ENCODE measurements around the gene NOTUM.
A peak's percentile ranks its signal among the peaks of the same experiment; 100 is the strongest.

NOTUM gene

GRCh38 chr17:81933178-81933699, 27.7 kb downstream of the NOTUM start:
- Histone ChIP-seq H3K4me3 (ENCODE audit: insufficient read depth, low read depth, low read length, poor library complexity, severe bottlenecking) (no peak overlapping the region), H3K9me3 (ENCODE audit: control insufficient read depth, low read length) (no peaks in the 10 kb centered on the region), H3K4me1 (ENCODE audit: control insufficient read depth, insufficient read depth, low read length, poor library complexity, severe bottlenecking) (peaks cover 13% of the 10 kb centered on the region), H3K27ac (ENCODE audit: insufficient read depth, low read length, poor library complexity, severe bottlenecking) (no peak overlapping the region), H3K36me3 (ENCODE audit: control insufficient read depth, insufficient read depth, low read length) (no peaks in the 10 kb centered on the region), H3K27me3 (replicated peaks; ENCODE audit: control insufficient read depth, insufficient read depth, low read length, poor library complexity, severe bottlenecking) (peaks cover 9% of the 10 kb centered on the region)
- no peak for DNase-seq

GRCh38 chr17:81932333-81932983, 28.5 kb downstream of the NOTUM start:
- no peak for DNase-seq
- Histone ChIP-seq H3K27ac (ENCODE audit: insufficient read depth, low read length, poor library complexity, severe bottlenecking) (no peak overlapping the region), H3K4me1 (ENCODE audit: control insufficient read depth, insufficient read depth, low read length, poor library complexity, severe bottlenecking) (peaks cover 14% of the 10 kb centered on the region), H3K9me3 (ENCODE audit: control insufficient read depth, low read length) (no peaks in the 10 kb centered on the region), H3K4me3 (ENCODE audit: insufficient read depth, low read depth, low read length, poor library complexity, severe bottlenecking) (no peak overlapping the region), H3K36me3 (ENCODE audit: control insufficient read depth, insufficient read depth, low read length) (no peaks in the 10 kb centered on the region), H3K27me3 (replicated peaks; ENCODE audit: control insufficient read depth, insufficient read depth, low read length, poor library complexity, severe bottlenecking) (peaks cover 9% of the 10 kb centered on the region)

GRCh38 chr17:81931557-81932332, 29.2 kb downstream of the NOTUM start:
- no peaks in the 10 kb centered on the region for H3K9me3 ChIP-seq (ENCODE audit: control insufficient read depth, low read length)
- H3K27me3 ChIP-seq (replicated peaks; ENCODE audit: control insufficient read depth, insufficient read depth, low read length, poor library complexity, severe bottlenecking), result peaks cover 9% of the 10 kb centered on the region
- H3K4me1 ChIP-seq (ENCODE audit: control insufficient read depth, insufficient read depth, low read length, poor library complexity, severe bottlenecking), result peaks cover 12% of the 10 kb centered on the region
- no peak for DNase-seq
- no peak overlapping the region for H3K4me3 ChIP-seq (ENCODE audit: insufficient read depth, low read depth, low read length, poor library complexity, severe bottlenecking)
- H3K27ac ChIP-seq (ENCODE audit: insufficient read depth, low read length, poor library complexity, severe bottlenecking), result no peak overlapping the region
- no peaks in the 10 kb centered on the region for H3K36me3 ChIP-seq (ENCODE audit: control insufficient read depth, insufficient read depth, low read length)

DNA sequence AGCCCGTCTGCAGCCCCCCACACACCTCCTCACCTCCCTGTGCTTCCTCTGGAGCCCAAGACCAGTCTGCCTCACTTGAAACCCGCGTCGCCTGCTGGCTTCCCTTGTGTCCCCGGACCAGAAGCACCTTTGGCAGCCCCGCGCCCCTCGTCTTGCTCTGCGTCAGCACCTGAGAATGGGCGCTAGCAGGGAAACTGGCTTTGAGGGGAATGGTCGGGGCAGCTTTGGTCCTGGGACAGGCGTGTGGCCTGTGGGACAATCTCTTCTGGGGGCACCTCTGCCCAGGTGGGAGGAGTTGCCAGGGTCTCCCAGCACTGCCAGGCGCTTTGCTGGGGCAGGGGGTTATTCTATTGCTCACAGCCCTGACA, 29.8 kb downstream of the NOTUM start:
- DNase-seq, result no peak
- no peaks in the 10 kb centered on the region for H3K9me3 ChIP-seq (ENCODE audit: control insufficient read depth, low read length)
- no peaks in the 10 kb centered on the region for H3K36me3 ChIP-seq (ENCODE audit: control insufficient read depth, insufficient read depth, low read length)
- H3K27me3 ChIP-seq (replicated peaks; ENCODE audit: control insufficient read depth, insufficient read depth, low read length, poor library complexity, severe bottlenecking), result peaks cover 9% of the 10 kb centered on the region
- peaks cover 12% of the 10 kb centered on the region for H3K4me1 ChIP-seq (ENCODE audit: control insufficient read depth, insufficient read depth, low read length, poor library complexity, severe bottlenecking)
- H3K27ac ChIP-seq (ENCODE audit: insufficient read depth, low read length, poor library complexity, severe bottlenecking), result no peak overlapping the region
- no peak overlapping the region for H3K4me3 ChIP-seq (ENCODE audit: insufficient read depth, low read depth, low read length, poor library complexity, severe bottlenecking)

DNA sequence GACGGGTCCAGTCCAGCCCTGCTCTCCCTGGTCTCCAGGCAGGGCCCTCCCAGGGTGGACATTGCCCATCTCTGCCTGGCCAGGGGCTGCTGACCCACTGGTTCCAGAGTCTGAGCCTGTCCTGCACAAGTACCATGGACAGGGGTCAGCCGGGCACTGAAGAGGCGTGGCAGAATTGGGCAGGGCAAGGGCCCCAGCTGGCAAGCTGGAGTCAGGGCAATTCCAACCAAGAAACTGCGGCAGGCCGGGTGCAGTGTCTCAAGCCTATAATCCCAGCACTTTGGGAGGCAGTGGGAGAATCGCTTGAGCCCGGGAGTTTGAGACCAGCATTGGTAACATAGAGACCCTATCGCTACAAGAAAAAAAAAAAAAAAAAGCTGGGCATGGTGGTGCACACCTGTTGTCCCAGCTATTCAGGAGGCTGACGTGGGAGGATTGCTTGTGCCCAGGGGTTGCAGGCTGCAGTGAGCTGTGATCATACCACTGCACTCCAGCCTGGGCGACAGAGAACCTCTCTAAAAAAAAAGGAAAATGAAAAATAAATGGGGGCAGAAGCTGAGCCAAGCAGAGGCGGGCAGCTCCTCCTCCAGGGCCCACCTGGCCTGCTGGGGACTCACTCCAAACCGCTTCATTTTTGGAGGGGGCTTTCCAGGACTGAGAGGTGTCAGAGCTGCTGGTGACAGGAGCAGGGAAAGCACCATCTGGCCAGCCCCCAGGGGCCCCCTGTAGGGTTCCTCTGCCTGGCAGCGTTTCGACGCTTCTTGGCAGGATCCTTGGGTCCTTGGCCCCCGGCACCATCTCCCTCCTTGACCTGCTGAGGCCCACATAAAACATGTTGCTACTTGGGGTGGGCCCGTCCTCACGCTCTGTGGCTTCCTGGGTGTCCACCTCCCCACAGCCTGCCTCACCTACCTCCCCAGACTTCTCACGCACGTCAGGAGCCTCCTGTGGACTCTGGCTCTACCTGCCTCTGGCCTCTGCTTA, 30.6 kb downstream of the NOTUM start:
- no peak overlapping the region for H3K4me3 ChIP-seq (ENCODE audit: insufficient read depth, low read depth, low read length, poor library complexity, severe bottlenecking)
- H3K4me1 ChIP-seq (ENCODE audit: control insufficient read depth, insufficient read depth, low read length, poor library complexity, severe bottlenecking), result peaks cover 18% of the 10 kb centered on the region
- no peaks in the 10 kb centered on the region for H3K36me3 ChIP-seq (ENCODE audit: control insufficient read depth, insufficient read depth, low read length)
- DNase-seq, result no peak
- H3K9me3 ChIP-seq (ENCODE audit: control insufficient read depth, low read length), result no peaks in the 10 kb centered on the region
- H3K27ac ChIP-seq (ENCODE audit: insufficient read depth, low read length, poor library complexity, severe bottlenecking), result no peak overlapping the region
- H3K27me3 ChIP-seq (replicated peaks; ENCODE audit: control insufficient read depth, insufficient read depth, low read length, poor library complexity, severe bottlenecking), result peaks cover 9% of the 10 kb centered on the region

DNA sequence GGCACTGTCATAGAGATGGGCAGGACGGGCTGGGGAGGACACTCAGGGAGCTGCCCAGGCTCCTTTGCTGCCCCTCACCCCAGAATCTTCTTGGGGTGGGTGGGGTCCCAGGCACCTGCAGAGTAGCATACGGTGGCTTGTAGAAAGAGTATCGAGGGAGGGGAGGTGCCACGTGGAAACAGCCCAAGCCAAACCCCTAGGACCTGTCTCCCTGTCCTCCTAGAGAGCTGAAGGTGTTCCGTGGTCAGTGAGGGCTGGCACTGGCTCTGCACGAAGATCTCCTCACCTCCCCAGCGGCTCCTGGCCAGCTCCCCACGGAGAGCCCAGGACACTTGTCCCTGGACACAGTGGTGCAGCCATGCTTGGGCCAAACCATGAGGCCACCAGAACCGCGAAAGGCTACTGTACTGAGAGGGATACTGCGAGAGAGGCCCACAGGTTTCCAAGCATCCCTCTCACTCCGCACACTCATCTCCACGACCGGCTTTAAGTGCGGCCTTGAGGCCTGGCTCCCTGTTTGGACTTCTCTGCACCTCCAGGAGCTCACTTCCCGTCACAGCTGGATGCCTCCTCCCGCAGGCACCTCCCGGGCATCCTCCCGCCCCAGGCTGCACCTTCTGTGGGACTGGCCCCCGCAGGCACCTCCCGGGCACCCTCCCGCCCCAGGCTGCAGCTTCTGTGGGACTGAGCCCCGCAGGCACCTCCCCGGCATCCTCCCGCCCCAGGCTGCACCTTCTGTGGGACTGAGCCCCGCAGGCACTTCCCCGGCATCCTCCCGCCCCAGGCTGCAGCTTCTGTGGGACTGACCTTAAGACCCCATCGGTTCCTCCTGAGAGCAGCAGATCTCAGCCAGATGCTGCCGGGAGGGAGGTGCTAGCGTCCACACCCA, 31.5 kb downstream of the NOTUM start:
- no peak overlapping the region for H3K27ac ChIP-seq (ENCODE audit: insufficient read depth, low read length, poor library complexity, severe bottlenecking)
- H3K27me3 ChIP-seq (replicated peaks; ENCODE audit: control insufficient read depth, insufficient read depth, low read length, poor library complexity, severe bottlenecking), result peaks cover 9% of the 10 kb centered on the region
- H3K4me3 ChIP-seq (ENCODE audit: insufficient read depth, low read depth, low read length, poor library complexity, severe bottlenecking), result no peak overlapping the region
- DNase-seq, result no peak
- H3K4me1 ChIP-seq (ENCODE audit: control insufficient read depth, insufficient read depth, low read length, poor library complexity, severe bottlenecking), result peaks cover 26% of the 10 kb centered on the region
- no peaks in the 10 kb centered on the region for H3K9me3 ChIP-seq (ENCODE audit: control insufficient read depth, low read length)
- H3K36me3 ChIP-seq (ENCODE audit: control insufficient read depth, insufficient read depth, low read length), result no peaks in the 10 kb centered on the region

DNA sequence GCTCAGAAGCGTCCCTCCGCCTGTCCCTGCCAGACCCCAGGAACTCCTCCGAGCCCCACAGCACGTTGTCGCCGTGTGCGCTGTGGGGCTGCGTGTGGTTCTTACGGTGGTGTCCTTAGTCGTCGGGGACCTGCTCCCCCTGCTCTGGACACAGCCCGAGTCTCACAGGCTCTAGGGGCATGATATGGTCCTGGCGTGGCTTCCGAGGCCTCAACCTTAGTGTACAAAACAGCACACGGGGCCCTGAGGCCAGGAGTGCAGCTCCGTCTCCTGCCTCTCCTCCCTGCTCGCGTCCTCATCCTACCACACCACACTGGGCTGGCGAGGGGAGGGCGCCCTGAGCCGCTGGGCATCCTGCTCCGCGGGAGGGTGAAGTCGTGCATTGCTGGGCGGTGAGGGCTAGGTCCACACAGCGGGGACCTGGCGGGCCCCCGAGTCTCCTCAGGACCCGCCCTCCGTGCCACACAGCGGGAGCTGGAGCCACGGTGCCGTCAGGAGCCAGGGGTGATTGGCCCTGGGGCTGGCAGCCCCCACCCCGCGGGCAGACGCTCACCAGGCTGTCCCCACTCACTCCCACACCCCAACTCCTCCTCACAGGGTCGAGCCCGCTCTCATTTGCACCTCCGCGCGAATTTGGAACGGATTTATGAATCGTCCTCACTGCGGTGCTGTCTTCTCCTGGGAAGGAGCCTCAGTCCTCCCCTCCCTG, 32.3 kb downstream of the NOTUM start:
- H3K36me3 ChIP-seq (ENCODE audit: control insufficient read depth, insufficient read depth, low read length), result no peaks in the 10 kb centered on the region
- peaks cover 34% of the 10 kb centered on the region for H3K4me1 ChIP-seq (ENCODE audit: control insufficient read depth, insufficient read depth, low read length, poor library complexity, severe bottlenecking)
- no peak overlapping the region for H3K27ac ChIP-seq (ENCODE audit: insufficient read depth, low read length, poor library complexity, severe bottlenecking)
- H3K4me3 ChIP-seq (ENCODE audit: insufficient read depth, low read depth, low read length, poor library complexity, severe bottlenecking), result peak overlapping the region; percentile 42
- peaks cover 9% of the 10 kb centered on the region for H3K27me3 ChIP-seq (replicated peaks; ENCODE audit: control insufficient read depth, insufficient read depth, low read length, poor library complexity, severe bottlenecking)
- no peak for DNase-seq
- H3K9me3 ChIP-seq (ENCODE audit: control insufficient read depth, low read length), result no peaks in the 10 kb centered on the region

- H3K27me3 ChIP-seq (replicated peaks; ENCODE audit: control insufficient read depth, insufficient read depth, low read length, poor library complexity, severe bottlenecking), result peaks cover 9% of the 10 kb centered on the region
- H3K9me3 ChIP-seq (ENCODE audit: control insufficient read depth, low read length), result no peaks in the 10 kb centered on the region
- peaks cover 37% of the 10 kb centered on the region for H3K4me1 ChIP-seq (ENCODE audit: control insufficient read depth, insufficient read depth, low read length, poor library complexity, severe bottlenecking)
- peak within 1 kb of the TSS; percentile 79 for H3K27ac ChIP-seq (ENCODE audit: insufficient read depth, low read length, poor library complexity, severe bottlenecking)
- no peaks in the 10 kb centered on the region for H3K36me3 ChIP-seq (ENCODE audit: control insufficient read depth, insufficient read depth, low read length)
- DNase-seq, result peak; percentile 81 to 87 (median 84)
- peak within 1 kb of the TSS; percentile 55 for H3K4me3 ChIP-seq (ENCODE audit: insufficient read depth, low read depth, low read length, poor library complexity, severe bottlenecking)
Measured at GRCh38 chr17:81927653-81928543, 33.1 kb downstream of the NOTUM start, which contains the start of gene MAFG. Gene MAFG (minus strand): TSS chr17:81927735. CDS start chr17:81923185, 4,550 bp downstream.
